ENCODE data around the gene MAPKAPK3. TPM values are rescaled to one million over a fixed set of nuclear protein-coding genes. Genes with fewer than 3 reads are reported as not detected.
"Not testable (repeated sequence)": the region's sequence is repeated elsewhere in the genome, so short reads cannot be mapped to it uniquely, and the experiment has no call there.

MAPKAPK3 gene
- total RNA-seq, 1 donor from 2014 or later = 35.9 TPM

DNA sequence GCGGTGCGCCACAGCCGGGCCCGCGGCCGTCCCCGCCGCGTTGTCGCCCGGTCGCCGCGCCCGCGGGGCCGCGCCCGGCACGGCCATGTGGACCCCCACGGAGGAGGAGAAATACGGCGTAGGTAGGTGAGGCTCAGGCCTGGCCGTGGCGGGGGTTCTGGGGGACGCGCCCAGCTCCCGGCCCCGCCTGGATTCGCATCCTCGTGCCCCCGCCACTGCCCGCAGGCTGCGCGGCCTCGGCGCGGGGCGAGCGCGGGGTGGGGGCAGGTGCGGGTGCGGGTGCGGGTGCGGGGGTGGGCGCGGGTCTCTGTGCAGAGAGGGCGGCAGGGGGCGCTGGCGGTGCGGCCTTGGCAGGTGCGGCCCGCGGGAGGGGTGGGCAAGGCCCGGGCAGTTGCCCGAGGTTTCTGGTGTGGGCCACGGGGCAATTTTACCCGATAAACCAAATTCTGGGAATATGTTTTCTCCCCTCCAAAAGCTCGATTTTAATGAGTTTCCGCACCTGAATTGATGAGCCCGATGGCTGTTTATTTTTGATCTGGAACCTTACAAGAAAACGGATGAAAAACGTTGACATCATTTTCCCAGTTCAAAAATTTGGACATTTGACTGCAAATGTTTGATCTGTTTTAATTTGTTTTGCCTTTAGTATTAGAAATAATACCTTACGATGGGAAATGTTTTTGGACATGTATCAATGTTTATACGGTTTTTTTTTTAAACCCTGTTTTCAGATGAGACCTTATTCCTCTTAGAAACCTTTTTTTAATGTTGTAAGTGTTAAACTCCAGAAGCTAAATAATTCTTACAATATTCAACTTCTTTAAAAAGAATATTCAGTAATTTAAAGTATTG is 58.5 kb downstream of the MAPKAPK3 start:
- peak; percentile 67 to 79 for DNase-seq (ENCODE audit: low spot score in 2 of 2, unreplicated experiment in 2 of 2)
- Mint-ChIP-seq H3K27ac (peak overlapping the region; percentile 71), H3K4me1 (peaks cover 26% of the 10 kb centered on the region), H3K4me3 (peak overlapping the region; percentile 74), H3K27me3 (ENCODE audit: low read depth) (peaks cover 72% of the 10 kb centered on the region), H3K36me3 (no peaks in the 10 kb centered on the region), H3K9me3 (no peaks in the 10 kb centered on the region)
- TF ChIP-seq, protein P1, sequence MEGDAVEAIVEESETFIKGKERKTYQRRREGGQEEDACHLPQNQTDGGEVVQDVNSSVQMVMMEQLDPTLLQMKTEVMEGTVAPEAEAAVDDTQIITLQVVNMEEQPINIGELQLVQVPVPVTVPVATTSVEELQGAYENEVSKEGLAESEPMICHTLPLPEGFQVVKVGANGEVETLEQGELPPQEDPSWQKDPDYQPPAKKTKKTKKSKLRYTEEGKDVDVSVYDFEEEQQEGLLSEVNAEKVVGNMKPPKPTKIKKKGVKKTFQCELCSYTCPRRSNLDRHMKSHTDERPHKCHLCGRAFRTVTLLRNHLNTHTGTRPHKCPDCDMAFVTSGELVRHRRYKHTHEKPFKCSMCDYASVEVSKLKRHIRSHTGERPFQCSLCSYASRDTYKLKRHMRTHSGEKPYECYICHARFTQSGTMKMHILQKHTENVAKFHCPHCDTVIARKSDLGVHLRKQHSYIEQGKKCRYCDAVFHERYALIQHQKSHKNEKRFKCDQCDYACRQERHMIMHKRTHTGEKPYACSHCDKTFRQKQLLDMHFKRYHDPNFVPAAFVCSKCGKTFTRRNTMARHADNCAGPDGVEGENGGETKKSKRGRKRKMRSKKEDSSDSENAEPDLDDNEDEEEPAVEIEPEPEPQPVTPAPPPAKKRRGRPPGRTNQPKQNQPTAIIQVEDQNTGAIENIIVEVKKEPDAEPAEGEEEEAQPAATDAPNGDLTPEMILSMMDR (IDR thresholded peaks at IDR 0.05; ENCODE audit: unreplicated experiment) = peak; percentile 57

DNA sequence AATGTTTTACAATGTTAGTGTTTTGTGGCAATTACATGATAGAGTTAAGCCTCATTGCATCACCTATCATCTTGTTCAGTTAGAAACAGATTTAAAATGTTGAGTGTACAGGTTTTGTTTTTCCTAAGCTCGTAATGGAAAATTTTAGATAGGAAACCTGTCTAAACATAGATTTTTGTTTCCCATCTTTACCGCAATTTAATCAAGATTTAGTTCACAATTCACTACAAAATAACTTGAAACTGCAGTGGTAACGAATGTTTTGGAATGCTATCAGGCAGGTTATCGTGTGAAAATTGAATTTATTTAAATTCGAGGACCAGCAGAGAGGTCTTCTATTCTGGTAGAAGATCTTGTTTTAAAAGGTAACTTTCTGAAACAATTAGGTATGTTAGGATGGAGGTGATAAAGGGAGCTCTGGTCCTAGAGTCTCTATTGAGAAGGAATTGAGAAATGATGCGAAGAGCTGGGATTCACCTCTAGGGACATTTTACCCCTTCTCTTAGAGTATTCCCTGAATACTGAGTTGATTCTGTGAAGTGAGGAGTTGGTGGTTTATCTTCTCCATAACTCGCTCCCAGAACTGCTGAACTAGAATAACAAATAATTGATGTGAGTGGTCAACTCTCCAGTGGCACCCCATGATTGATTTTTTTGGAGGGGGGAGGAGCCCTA is 59.2 kb downstream of the MAPKAPK3 start:
- Mint-ChIP-seq H3K4me3 (peak overlapping the region; percentile 74), H3K4me1 (peaks cover 26% of the 10 kb centered on the region), H3K27ac (no peak overlapping the region), H3K36me3 (no peaks in the 10 kb centered on the region), H3K9me3 (no peaks in the 10 kb centered on the region), H3K27me3 (ENCODE audit: low read depth) (peaks cover 68% of the 10 kb centered on the region)
- DNase-seq (ENCODE audit: low spot score in 2 of 2, unreplicated experiment in 2 of 2) = no peak
- TF ChIP-seq, protein P1 (IDR thresholded peaks at IDR 0.05; ENCODE audit: unreplicated experiment) = no peak

DNA sequence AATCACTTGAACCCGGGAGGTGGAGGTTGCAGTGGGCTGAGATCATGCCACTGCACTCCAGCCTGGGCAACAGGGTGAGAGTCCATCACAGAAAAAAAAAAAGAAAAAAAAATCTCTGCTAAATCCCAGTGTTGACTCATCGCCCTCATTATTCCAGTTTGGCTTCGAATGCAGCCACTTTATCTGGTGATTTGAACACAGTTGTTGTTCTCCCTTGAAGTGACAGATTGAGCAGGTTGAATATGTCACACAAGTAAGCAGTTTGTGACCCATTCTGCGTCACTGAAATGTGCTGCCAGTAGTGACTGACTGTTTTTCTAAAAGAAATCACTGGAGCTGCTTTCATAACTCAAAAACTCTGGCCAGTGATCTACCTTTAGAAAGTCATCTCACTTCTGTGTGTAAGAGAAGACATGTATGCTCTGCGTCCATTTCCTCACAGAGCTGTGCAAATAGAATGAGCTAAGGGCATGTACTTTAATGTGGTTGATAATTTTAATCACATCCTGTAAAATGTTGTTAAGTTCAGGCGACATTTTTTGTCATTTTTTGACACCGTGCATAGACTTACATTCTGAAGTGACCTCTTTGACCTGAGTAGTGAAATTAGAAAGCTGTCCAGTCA is 70.3 kb downstream of the MAPKAPK3 start:
- TF ChIP-seq, protein P1 (IDR thresholded peaks at IDR 0.05; ENCODE audit: unreplicated experiment) = no peak
- peaks cover 7% of the 10 kb centered on the region for H3K36me3 Mint-ChIP-seq
- H3K27ac Mint-ChIP-seq = no peak overlapping the region
- peaks cover 8% of the 10 kb centered on the region for H3K9me3 Mint-ChIP-seq
- H3K27me3 Mint-ChIP-seq (ENCODE audit: low read depth) = peaks cover 10% of the 10 kb centered on the region
- no peak overlapping the region for H3K4me3 Mint-ChIP-seq
- H3K4me1 Mint-ChIP-seq = peaks cover 16% of the 10 kb centered on the region
- DNase-seq (ENCODE audit: low spot score in 2 of 2, unreplicated experiment in 2 of 2) = no peak

DNA sequence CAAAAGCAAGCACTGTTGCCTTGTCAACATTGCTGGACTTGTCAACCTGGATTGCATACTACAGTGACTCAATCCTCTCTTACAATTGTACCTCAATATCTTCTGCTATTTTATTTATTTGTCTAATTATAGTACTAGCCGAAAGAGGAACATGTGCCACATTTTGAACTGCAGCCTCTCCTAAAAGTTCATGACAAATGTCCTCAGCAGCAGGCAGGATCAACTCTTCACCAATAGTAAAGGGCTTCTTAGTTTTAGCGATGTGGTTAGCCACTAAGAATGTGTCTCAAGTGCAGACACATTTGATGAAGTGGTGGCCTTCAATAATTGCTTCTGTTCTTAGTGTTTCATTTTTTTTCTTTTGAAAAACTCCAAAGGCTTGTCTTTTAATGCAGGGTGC is 71.0 kb downstream of the MAPKAPK3 start:
- no peak for DNase-seq (ENCODE audit: low spot score in 2 of 2, unreplicated experiment in 2 of 2)
- Mint-ChIP-seq H3K4me1 (peaks cover 16% of the 10 kb centered on the region), H3K9me3 (peaks cover 8% of the 10 kb centered on the region), H3K27me3 (ENCODE audit: low read depth) (peaks cover 10% of the 10 kb centered on the region), H3K36me3 (peaks cover 7% of the 10 kb centered on the region), H3K27ac (no peak overlapping the region), H3K4me3 (no peak overlapping the region)
- TF ChIP-seq, protein P1 (IDR thresholded peaks at IDR 0.05; ENCODE audit: unreplicated experiment) = no peak

DNA sequence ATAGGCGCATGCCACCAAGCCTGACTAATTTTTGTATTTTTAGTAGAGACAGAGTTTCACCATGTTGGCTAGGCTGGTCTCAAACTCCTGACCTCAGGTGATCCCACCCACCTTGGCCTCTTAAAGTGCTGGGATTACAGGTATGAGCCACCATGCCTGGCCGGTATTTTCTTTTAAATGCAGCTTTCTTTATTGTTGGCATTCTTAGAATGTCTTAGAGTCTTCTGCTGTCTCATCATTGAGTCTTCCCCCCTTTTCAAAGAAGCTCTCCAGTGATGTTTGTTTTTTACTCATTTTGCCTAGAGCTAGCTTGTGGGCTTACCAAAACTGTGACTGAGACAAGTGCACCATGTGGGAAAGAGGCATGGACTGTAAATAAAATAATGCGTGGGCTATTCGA is 71.7 kb downstream of the MAPKAPK3 start:
- not testable (repeated sequence) for H3K9me3 Mint-ChIP-seq; DNase-seq (ENCODE audit: low spot score in 2 of 2, unreplicated experiment in 2 of 2); H3K27ac Mint-ChIP-seq; H3K4me3 Mint-ChIP-seq; H3K36me3 Mint-ChIP-seq
- Mint-ChIP-seq H3K27me3 (ENCODE audit: low read depth) (peaks cover 10% of the 10 kb centered on the region), H3K4me1 (peaks cover 13% of the 10 kb centered on the region)

DNA sequence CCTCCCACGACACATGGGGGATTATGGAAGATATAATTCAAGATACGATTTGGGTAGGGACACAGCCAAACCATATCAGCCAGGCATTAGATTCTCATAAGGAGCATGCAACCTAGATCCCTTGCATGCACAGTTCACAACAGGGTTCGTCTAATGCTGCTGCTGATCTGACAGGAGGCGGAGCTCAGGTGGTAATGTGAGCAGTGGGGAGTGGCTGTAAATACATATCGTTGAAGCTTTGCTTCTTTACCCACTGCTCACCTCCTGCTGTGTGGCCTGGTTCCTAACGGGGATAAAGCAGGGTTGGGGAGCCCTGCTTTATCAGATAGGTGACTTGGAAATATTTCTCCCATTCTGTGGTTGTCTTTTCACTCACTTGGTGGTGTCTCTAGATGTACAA is 72.6 kb downstream of the MAPKAPK3 start:
- no peak overlapping the region for H3K4me3 Mint-ChIP-seq
- no peak overlapping the region for H3K27ac Mint-ChIP-seq
- H3K4me1 Mint-ChIP-seq = peaks cover 4% of the 10 kb centered on the region
- no peak for DNase-seq (ENCODE audit: low spot score in 2 of 2, unreplicated experiment in 2 of 2)
- TF ChIP-seq, protein P1 (IDR thresholded peaks at IDR 0.05; ENCODE audit: unreplicated experiment) = no peak
- H3K9me3 Mint-ChIP-seq = peaks cover 8% of the 10 kb centered on the region
- peaks cover 7% of the 10 kb centered on the region for H3K36me3 Mint-ChIP-seq
- H3K27me3 Mint-ChIP-seq (ENCODE audit: low read depth) = peaks cover 10% of the 10 kb centered on the region

All from mesothelial cell of epicardium (in vitro differentiated cells).